Activated CD8-positive, alpha-beta T cell treated with anti-CD3 and anti-CD28 coated beads for 36 hours (primary cell): Measurements from ENCODE around the gene TTC39B. TPM values are rescaled to one million over a fixed set of nuclear protein-coding genes. Genes with fewer than 3 reads are reported as not detected.

Experiments used
- ATAC-seq: fragments of 200-7000 bp; cut with Tn5 transposase; one replicate; pipeline ENCODE4 v1.10.0; 2021; ENCODE audit warnings: mild to moderate bottlenecking, moderate library complexity
- CTCF ChIA-PET: fragments of 350-600 bp; sonication (Branson Sonifier 250); formaldehyde crosslinking; loops from one replicate; lab custom pipeline; 2021; ENCODE audit warnings: antibody characterized with exemption; lab: Charles Lee
- POLR2A ChIA-PET: fragments of 350-600 bp; sonication (Branson Sonifier 250); formaldehyde crosslinking; loops from one replicate; lab custom pipeline; 2021; ENCODE audit warnings: antibody characterized with exemption; lab: Charles Lee
- DNase-seq: peaks from one replicate; pipeline ENCODE4 v3.0.0-alpha.2; 2020
- H3K27ac Mint-ChIP-seq: one replicate; pipeline ENCODE4 v1.8.0; 2021; ENCODE audit warnings: mild to moderate bottlenecking, mixed read lengths
- H3K27me3 Mint-ChIP-seq: one replicate; pipeline ENCODE4 v1.8.0; 2021; ENCODE audit warnings: mixed read lengths
- H3K36me3 Mint-ChIP-seq: one replicate; pipeline ENCODE4 v1.8.0; 2021; ENCODE audit warnings: low read depth, mixed read lengths
- H3K4me1 Mint-ChIP-seq: one replicate; pipeline ENCODE4 v1.8.0; 2021; ENCODE audit warnings: low read depth, mixed read lengths
- H3K4me3 Mint-ChIP-seq: one replicate; pipeline ENCODE4 v1.8.0; 2021; ENCODE audit warnings: mild to moderate bottlenecking, moderate library complexity, mixed read lengths
- H3K9me3 Mint-ChIP-seq: one replicate; pipeline ENCODE4 v1.8.0; 2021; ENCODE audit warnings: mixed read lengths
- intact Hi-C: fragments of 100-400 bp; cut with micrococcal nuclease; formaldehyde crosslinking; loops from one replicate; pipeline ENCODE4 v1.10.0; 2022
- total RNA-seq, 2 experiments: library from RNA; stranded (reverse); gene quantifications; one replicate each; pipeline ENCODE4 v1.2.3, GENCODE V29; 2021
- TF ChIP-seq, protein P1 (sequence below): fragments of 200-600 bp; IDR thresholded peaks from one replicate; pipeline ENCODE4 v1.8.0; 2022; ENCODE audit warnings: antibody characterized with exemption, mild to moderate bottlenecking

The TTC39B gene
- total RNA-seq, 2 experiments from 2014 or later: 17.8 to 18.5 TPM

DNA sequence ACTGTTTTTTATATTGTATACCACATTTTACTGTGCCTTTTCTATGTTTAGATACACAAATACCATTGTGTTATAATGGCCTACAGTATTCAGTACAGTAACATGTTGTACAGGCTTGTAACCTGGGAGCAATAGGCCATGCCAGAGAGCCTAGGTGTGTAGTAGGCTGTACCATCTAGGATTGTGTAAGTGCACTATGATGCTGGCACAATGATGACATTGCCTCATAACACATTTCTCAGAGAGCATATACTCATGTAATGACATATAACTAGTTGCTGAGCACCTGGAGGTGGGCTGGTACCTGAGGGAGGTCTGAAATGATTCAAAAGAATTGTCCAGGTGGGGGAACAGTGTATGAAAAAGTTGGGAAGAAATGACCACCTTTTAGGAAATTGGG, 13.9 kb downstream of the TTC39B start:
- H3K27ac Mint-ChIP-seq: peak overlapping the region; percentile 96
- ATAC-seq: no peak
- POLR2A ChIA-PET: no interaction called here

DNA sequence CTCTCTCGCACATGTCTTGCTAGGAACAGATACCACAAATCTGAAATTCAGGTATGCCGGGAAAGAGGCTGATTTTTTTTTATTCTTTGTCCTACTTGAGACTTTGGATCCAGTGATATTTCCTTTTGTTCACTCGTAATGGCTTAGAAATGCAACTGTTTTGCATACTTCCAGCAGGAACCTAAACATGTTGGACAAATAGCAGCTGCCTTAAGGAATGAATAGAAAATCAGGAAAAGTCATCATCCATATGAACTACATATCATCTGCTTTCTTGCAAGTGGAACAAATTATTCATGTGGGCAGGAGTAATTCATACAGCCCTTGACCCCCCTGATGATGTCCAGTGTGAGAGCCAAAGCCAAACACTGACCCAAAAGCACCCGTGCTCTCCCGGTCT, 17.4 kb downstream of the TTC39B start:
- TF ChIP-seq, protein P1, sequence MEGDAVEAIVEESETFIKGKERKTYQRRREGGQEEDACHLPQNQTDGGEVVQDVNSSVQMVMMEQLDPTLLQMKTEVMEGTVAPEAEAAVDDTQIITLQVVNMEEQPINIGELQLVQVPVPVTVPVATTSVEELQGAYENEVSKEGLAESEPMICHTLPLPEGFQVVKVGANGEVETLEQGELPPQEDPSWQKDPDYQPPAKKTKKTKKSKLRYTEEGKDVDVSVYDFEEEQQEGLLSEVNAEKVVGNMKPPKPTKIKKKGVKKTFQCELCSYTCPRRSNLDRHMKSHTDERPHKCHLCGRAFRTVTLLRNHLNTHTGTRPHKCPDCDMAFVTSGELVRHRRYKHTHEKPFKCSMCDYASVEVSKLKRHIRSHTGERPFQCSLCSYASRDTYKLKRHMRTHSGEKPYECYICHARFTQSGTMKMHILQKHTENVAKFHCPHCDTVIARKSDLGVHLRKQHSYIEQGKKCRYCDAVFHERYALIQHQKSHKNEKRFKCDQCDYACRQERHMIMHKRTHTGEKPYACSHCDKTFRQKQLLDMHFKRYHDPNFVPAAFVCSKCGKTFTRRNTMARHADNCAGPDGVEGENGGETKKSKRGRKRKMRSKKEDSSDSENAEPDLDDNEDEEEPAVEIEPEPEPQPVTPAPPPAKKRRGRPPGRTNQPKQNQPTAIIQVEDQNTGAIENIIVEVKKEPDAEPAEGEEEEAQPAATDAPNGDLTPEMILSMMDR: no peak
- Mint-ChIP-seq H3K27ac (no peak overlapping the region), H3K36me3 (peaks cover 21% of the 10 kb centered on the region), H3K4me3 (no peak overlapping the region), H3K9me3 (peaks cover 10% of the 10 kb centered on the region), H3K4me1 (peaks cover 56% of the 10 kb centered on the region), H3K27me3 (no peaks in the 10 kb centered on the region)
- intact Hi-C loops: no loop called here
- ChIA-PET CTCF (no interaction called here), POLR2A (no interaction called here)
- ATAC-seq (no peak), DNase-seq (no peak)

More for the DNA sequence above, 13.9 kb downstream of the TTC39B start:
- CTCF ChIA-PET: interaction anchor here (0.9 to 1.5 kb wide), 4 partner anchors 10 to 61 kb away, joined by 3 to 5 read pairs (median 4); no protein-coding TSS in a partner anchor
- Mint-ChIP-seq H3K4me1 (peaks cover 69% of the 10 kb centered on the region), H3K4me3 (peak overlapping the region; percentile 57), H3K9me3 (peaks cover 10% of the 10 kb centered on the region), H3K27me3 (no peaks in the 10 kb centered on the region), H3K36me3 (peaks cover 29% of the 10 kb centered on the region)
- TF ChIP-seq, protein P1: no peak
- intact Hi-C loops: no loop called here
- DNase-seq: no peak

DNA sequence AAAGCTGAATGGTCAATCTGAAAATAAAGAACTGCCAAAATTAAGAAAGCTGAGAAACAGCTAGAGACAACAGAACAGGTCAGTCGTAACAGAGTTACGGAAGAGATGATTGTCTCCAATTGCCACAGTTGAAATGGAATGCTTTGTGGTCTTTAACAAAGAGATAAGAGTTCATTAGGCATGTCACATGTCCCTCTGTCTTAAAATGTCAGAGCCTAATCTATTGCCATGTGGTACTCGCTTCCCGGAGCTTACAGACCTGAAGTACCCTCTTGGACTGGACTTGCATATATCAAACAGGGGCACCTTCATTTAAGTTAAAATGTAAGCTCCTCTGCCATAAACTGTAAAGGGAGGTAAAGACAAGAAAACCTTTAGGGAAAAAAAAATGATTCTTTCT, 19.7 kb downstream of the TTC39B start:
- no peak overlapping the region for H3K27ac Mint-ChIP-seq
- intact Hi-C loops: no loop called here
- no peak for ATAC-seq
- DNase-seq: no peak
- TF ChIP-seq, protein P1: no peak
- ChIA-PET CTCF (interaction anchor here (0.7 to 1.9 kb wide), 5 partner anchors 9 to 152 kb away, joined by 3 to 12 read pairs (median 3); no protein-coding TSS in a partner anchor), POLR2A (interaction anchor here (2.0 kb wide), 1 partner anchor 12 kb away, joined by 4 read pairs; no protein-coding TSS in a partner anchor)
- H3K4me3 Mint-ChIP-seq: no peak overlapping the region
- peaks cover 13% of the 10 kb centered on the region for H3K36me3 Mint-ChIP-seq
- H3K9me3 Mint-ChIP-seq: peaks cover 10% of the 10 kb centered on the region
- peaks cover 43% of the 10 kb centered on the region for H3K4me1 Mint-ChIP-seq
- H3K27me3 Mint-ChIP-seq: no peaks in the 10 kb centered on the region

DNA sequence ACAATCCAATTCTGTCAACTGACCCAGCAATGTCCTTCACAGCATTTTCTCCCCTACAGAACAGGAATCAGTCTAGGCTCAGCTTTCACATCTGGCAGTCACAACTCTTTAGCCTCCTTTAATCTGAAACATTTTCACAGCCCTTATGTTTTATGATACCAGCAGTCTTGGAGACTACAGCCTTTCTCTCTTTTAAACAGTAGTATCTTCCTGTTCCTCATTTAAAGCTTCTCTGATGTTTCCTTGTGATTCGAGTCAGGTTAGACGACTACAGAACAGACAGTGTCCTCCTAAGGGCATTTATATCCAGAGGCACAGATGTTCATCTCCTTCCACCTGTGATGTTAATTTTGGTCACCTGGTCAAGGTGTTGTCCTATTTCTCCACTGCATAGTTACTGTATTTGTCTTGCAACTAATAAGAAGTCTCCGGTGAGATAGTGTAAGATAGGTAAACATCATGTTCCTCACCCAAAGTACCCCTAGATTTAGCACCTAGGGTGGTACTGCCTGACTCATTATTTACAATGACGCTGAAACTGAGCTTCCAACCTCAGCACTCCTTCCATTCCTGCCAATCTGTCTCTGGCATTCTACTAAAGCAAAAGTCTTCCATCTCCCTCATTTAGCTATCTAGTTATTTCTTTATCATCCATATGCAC, 20.7 kb downstream of the TTC39B start:
- peaks cover 6% of the 10 kb centered on the region for H3K9me3 Mint-ChIP-seq
- no peak overlapping the region for H3K27ac Mint-ChIP-seq
- H3K4me1 Mint-ChIP-seq: peaks cover 37% of the 10 kb centered on the region
- intact Hi-C loops: no loop called here
- ChIA-PET CTCF (interaction anchor here (1.0 to 1.9 kb wide), 3 partner anchors 8 to 76 kb away, joined by 3 to 12 read pairs (median 3); no protein-coding TSS in a partner anchor), POLR2A (interaction anchor here (2.0 kb wide), 1 partner anchor 13 kb away, joined by 4 read pairs; no protein-coding TSS in a partner anchor)
- H3K36me3 Mint-ChIP-seq: peaks cover 11% of the 10 kb centered on the region
- H3K27me3 Mint-ChIP-seq: no peaks in the 10 kb centered on the region
- no peak overlapping the region for H3K4me3 Mint-ChIP-seq
- TF ChIP-seq, protein P1: no peak
- ATAC-seq (no peak), DNase-seq (no peak)
